ENCODE data around the gene PRKAB2.

DNA sequence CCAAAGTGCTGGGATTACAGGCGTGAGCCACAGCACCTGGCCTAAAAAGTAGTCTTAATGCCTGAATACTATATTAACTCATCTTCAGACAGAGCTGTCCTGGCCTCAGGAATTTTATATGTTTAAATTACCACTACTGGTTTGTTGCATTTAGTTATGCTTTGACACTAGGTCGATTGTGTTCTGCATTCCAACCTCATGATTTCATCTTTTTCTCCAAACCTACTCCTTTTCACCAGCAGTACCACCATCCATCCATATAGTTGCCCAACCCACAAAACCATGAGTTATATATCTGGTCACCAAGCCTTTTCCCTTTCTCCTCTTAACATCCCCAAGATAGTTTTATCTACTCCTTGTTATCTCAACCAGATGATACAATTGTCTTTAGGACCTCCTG lies 30.3 kb upstream of the PRKAB2 start:
- TF ChIP-seq EZH2phosphoT487 (IDR thresholded peaks at IDR 0.05; ENCODE audit: borderline replicate concordance) (no peak), CTCF (conservative IDR thresholded peaks at IDR 0.05; ENCODE audit: low read length) (no peak)
